Ramos (cell line): ENCODE data around the gene STOML3.

ENCODE experiments used
- in situ Hi-C: fragments of 300-500 bp; cut with MboI; formaldehyde crosslinking; loops from one replicate; pipeline ENCODE4 v1.14.3; 2022; ENCODE audit warnings: low sequenced_read_pairs; ENCODE audit not compliant: unreplicated experiment

Gene STOML3

GRCh38 chr13:38993381-38993780, 2.8 kb upstream of the STOML3 start:
- in situ Hi-C loops: no loop called here

DNA sequence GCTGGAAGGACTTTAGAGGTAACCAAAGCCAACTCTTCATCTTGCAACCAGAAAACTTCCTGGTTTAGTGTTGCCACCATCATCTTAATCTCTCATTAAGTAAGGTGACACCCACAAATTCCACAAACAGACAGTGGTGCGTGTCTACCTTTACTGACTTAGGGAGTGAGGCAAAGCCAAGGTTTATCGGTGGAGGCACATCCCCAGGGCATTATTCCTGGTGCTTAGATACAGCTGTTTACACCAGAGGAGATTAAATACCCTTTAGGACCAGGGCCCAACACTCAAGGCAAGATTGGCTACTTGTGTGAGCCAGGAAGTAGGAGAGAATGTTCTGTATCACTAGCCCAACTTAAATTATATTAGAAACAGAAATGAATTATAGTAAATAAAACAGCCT, 9.5 kb downstream of the STOML3 start:
- in situ Hi-C loops: no loop called here

DNA sequence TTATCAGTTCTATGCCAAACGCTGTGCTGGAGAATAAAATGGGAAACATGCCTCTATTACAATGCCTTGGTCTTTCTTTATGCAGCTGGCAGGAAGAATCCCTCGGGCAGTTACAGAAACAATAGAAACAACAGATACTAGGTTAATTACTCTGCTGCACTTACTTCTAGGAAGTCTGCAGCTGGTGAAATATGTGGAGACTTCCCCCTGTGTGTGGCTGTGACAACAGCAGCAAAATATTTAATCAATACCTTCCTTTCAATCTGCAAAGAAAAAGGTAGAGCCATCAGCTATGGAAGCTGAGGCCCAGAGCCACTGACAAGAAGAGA, 9.9 kb downstream of the STOML3 start:
- in situ Hi-C loops: no loop called here

- in situ Hi-C loops: no loop called here
Measured at GRCh38 chr13:38979891-38980749, 10.5 kb downstream of the STOML3 start.

DNA sequence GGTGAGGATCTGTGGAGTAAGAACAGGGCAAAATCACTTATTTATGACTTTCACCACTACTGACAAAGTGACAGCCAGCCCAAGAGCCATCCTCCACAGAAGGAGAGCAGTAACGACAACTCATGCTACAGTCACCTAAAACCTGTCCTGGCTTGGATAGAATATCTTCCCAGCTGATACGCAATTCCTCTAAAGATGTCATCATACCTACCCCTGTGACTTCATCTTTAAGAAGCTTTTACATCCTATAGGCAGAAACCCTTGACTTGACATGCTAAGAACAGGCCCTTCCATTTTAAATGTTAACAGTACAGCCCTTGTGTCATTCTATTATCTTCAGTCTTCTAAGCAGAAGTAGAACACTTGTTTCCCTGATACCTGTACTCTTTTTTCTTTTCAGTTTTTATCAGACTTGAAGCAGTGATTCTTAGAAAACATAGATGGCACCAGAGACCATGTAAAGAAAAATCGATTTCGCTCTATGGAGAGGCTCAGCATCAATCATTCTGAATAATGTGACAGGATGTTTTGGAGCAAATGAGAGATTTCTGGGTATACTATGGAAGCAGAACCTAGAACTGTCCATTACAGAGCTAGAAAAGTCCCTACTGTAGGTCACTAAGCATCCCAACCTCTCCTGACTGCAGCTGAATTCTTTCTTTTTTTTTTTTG, 20.1 kb downstream of the STOML3 start:
- in situ Hi-C loops: no loop called here

DNA sequence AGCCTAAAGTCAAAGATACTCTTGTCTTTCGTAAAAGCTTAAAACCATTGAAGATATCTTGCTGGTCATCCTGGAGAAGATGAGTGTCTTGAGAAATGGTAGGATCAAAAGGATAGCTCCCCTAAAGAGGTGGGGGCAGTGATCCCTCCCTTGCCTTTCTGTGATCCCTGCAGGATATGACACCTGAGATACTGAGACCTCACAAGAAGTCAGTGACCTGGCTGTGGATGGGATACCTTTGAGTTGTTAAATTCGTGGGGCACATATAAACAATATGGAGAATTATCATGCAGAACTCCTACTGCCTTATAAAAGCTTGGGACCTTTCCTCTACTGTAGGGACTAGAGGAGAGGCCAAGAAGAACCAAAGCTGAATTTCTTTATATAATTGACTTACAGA, 21.4 kb downstream of the STOML3 start:
- in situ Hi-C loops: no loop called here

- in situ Hi-C loops: no loop called here
Measured at GRCh38 chr13:38967446-38967845, 23.2 kb downstream of the STOML3 start.

- in situ Hi-C loops: no loop called here
Measured at GRCh38 chr13:38965281-38965680, 25.4 kb downstream of the STOML3 start.

- in situ Hi-C loops: no loop called here
Measured at GRCh38 chr13:38960175-38960574, 30.5 kb downstream of the STOML3 start.

- in situ Hi-C loops: no loop called here
Measured at GRCh38 chr13:38957794-38958592, 32.6 kb downstream of the STOML3 start.

- in situ Hi-C loops: no loop called here
Measured at GRCh38 chr13:38954844-38955243, 35.8 kb downstream of the STOML3 start.

DNA sequence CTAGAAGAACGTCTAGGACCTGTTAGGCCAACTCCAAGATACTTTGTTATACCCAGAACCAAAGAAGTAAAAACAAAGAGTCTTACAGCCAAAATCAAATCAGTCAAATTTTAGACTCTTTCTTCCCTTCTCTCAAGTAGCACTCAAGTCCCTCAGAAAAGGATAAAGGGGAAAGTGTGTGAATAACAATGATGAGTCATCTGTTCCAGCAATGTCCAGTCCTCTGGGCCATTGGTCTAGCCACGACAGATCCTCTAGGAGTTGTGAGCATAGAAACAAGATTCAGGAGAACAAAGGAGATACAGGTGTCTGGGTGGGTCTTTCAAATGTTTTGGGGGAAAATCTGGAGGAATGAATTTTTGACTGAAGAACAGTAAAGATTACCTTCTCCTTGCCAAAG, 36.3 kb downstream of the STOML3 start:
- in situ Hi-C loops: no loop called here

GRCh38 chr13:38952827-38953226, 37.8 kb downstream of the STOML3 start:
- in situ Hi-C loops: no loop called here

DNA sequence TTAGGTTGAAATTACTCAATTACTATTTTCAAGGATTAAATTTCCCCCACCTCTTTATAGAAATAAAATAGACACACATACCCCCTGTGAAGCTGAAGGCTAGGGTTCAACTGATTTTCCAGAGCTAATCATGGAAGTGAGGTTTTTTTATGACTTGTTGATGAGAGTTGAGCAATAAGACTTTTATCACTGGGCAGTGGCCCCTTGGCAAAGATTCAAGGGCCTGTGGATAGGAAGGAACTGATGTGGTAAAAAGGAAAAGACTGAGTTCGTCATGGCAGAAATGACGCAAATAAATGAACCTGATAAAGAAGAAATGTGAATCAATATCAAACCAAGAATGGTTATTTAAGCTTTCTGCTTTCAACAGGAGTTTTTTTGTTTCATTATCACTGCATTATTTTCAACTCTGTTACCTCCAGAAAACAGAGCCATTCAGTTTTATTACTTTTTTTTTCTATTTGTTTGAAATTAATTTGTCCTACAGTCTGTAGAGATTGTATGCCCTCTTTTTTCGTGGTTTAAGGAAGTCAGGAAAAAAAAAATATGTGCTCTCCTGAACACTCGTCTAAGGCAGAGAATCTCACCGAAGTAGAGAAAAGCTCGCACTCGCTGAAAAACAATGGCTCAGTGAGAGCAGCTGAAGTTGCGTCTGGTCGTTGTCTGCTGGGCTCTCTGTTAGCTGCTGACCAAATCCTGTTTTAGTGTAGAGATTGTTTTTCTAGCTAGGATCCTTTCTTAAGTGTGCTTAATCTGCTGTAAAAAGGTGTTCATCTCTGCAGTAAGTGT, 38.9 kb downstream of the STOML3 start:
- in situ Hi-C loops: no loop called here

DNA sequence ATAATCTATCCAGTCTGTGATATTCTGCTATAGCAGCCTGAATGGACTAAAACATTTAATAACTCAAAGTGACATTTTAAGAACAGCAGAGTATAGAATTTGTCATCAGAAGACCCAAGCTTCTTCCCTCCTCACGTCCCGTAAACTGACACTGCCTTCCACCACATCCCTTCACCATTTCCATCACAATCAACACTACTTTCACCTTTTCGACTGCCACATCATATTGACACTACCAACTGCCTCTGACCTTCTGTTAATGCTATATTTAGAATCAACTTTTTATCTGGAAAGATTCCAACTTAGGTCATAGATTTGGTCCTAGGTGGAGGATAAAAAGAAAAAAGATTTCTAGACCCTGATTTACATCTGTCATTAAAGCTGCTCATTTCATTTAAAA, 39.6 kb downstream of the STOML3 start:
- in situ Hi-C loops: no loop called here

DNA sequence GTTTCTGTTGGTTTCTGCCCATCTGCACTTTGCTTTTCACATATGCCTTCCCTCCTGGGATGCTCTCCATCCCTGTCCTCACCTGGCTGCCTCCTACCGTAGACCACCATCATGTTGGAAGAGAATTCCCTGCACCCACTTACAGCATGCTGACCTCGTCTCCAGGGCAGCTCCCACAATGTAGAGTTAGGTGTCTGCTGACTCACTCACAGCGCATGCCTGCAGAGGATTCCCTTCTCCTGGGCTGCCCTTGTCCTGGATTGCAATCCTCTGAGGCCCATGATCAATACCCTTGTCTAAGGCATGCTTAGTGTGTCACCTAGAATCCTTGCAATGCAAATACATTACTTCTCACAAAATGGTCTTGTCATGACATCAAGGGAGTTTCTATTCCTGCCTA, 43.6 kb downstream of the STOML3 start:
- in situ Hi-C loops: no loop called here

- in situ Hi-C loops: no loop called here
Measured at GRCh38 chr13:38944219-38944618, 46.4 kb downstream of the STOML3 start.

DNA sequence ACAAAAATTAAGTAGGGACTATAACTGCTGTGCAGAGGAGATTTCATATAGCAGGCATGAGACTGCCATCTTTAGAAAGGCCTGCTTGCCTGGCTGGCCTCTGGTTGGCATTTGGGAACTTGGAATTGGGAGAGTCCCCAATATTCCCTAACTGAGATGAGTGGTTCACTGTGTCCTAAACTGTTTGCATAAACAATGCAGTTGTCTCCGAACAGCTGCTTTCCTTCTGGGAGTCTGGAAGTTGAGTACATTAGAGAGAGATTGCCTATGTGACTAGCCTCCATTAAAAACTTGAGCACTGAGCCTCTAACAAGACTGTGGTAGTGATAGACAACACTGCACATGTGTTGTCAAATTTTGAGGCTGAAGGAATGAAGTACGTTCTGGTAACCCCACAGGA, 47.4 kb downstream of the STOML3 start:
- in situ Hi-C loops: no loop called here

DNA sequence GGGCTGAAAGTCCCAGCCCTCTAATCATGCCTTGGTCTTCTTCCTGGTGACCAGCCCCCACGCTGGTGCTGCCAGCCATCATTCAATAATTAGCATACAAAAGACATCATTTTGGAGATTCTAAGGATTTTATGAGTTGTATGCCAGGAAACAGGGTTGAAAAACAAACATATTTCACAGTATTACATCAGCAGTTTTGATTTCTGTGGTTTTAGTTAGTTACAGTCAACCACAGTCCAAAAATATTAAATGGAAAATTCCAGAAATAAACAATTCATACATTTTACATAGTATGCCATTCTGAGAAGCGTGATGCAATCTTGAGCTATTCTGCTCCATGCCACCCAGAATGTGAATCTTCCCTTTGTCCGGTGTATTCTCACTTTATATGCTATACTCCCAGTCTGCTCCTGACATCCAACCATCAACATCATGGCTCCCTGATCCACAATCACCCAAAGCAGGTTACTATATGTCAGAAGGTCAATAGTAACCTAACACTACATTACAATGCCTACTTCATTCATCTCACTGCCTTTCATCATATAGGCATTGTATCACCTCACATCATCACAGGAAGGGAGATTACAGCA, 49.2 kb downstream of the STOML3 start:
- in situ Hi-C loops: no loop called here

DNA sequence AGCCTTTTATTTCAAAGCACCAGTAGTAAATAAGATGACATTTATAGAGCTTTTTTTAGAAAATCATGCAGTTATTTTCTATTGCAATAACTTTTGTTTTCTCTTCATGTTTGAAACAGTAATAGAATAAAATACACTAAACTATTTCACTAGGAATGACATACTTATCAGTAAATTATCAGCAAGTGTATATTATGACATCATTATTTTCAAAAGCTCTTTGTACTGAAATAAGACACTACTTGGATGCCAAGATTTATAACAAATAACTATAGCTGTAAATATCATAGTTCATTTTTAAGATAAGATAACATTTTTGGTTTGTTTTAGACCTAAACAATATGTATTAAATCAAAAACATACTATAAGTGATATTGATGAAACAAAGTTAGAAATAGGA, 56.8 kb downstream of the STOML3 start:
- in situ Hi-C loops: no loop called here
